ENCODE measurements around the gene PTMA. TPM values are rescaled to one million over a fixed set of nuclear protein-coding genes. Genes with fewer than 3 reads are reported as not detected.

Gene PTMA
- total and polyA plus RNA-seq, 9 of the 15 experiments (the other 6 are each of a cell fraction or from before 2014, with no cell fraction given), result 429 to 2,322 (median 1,578) TPM

DNA sequence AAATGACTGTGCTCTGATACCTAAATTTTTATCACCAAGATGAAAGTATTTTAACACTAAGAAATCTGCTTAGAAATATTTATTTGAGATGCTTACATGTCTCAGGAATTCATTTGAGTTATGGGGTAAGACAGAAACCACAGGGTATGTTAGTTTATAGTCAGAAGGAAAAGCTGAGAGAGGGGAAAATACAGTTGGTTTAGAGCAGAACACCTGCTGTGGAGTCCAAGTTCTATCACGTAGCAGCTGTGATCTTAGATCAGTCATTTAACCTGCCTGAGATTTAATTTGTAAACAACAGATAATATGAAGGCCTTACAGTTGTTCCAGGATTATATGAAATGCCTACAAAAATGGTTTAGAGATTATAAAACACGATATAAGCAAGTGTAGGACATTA lies 43.7 kb downstream of the PTMA start:
- H3K9ac ChIP-seq (ENCODE audit: insufficient read depth in 1 of 2, low read depth in 2 of 2, low read length in 2 of 2), result no peak overlapping the region
- H4K20me1 ChIP-seq (replicated peaks; ENCODE audit: control insufficient read depth, insufficient read depth, low read length), result no peaks in the 10 kb centered on the region; the same call in 1 of the 2 replicates
- no peaks in the 10 kb centered on the region for H3K4me1 ChIP-seq (replicated peaks in 1 of 2; ENCODE audit: control insufficient read depth in 2 of 2, insufficient read depth in 2 of 2, low read length in 2 of 2)
- H3K36me3 ChIP-seq (ENCODE audit: control insufficient read depth, insufficient read depth, low read length), result no peaks in the 10 kb centered on the region
- no peak overlapping the region for H3K4me3 ChIP-seq
- ATAC-seq (no peak), FAIRE-seq (no peak), DNase-seq (ENCODE audit: extremely low read depth in 1 of 4, low spot score in 3 of 4) (no peak)
- CTCF ChIA-PET (ENCODE audit: low intra/inter-chr PET ratio), result no interaction called here
- H2AFZ ChIP-seq (ENCODE audit: low read depth, low read length), result no peak overlapping the region
- no peaks in the 10 kb centered on the region for H3K9me3 ChIP-seq (replicated peaks; ENCODE audit: control insufficient read depth, insufficient read depth, low read depth, low read length)
- no peaks in the 10 kb centered on the region for H3K27me3 ChIP-seq (ENCODE audit: control insufficient read depth in 2 of 2, insufficient read depth in 2 of 2, low read length in 2 of 2)
- in situ Hi-C loops (cut with MboI) (no loop called here), intact Hi-C loops (cut with micrococcal nuclease) (no loop called here)
- TF ChIP-seq FOXA3 (CRISPR knock-in tag; conservative IDR thresholded peaks at IDR 0.05 in 1 of 2, IDR thresholded peaks at IDR 0.05 in 1 of 2) (no peak), ZNF3 (CRISPR knock-in tag; IDR thresholded peaks at IDR 0.05) (no peak), ZNF699 (CRISPR knock-in tag; IDR thresholded peaks at IDR 0.05; ENCODE audit: insufficient replicate concordance) (no peak), ZC3H4 (CRISPR knock-in tag; IDR thresholded peaks at IDR 0.05; ENCODE audit: borderline replicate concordance) (no peak), GTF2F1 (IDR thresholded peaks at IDR 0.05; ENCODE audit: low read depth, low read length) (no peak), ILF3 (IDR thresholded peaks at IDR 0.05; ENCODE audit: borderline replicate concordance) (no peak), POLR2A (conservative IDR thresholded peaks at IDR 0.05) (no peak)
- TF ChIP-seq, protein P1, sequence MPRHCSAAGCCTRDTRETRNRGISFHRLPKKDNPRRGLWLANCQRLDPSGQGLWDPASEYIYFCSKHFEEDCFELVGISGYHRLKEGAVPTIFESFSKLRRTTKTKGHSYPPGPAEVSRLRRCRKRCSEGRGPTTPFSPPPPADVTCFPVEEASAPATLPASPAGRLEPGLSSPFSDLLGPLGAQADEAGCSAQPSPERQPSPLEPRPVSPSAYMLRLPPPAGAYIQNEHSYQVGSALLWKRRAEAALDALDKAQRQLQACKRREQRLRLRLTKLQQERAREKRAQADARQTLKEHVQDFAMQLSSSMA (CRISPR knock-in tag; IDR thresholded peaks at IDR 0.05), result no peak
- TF ChIP-seq, protein P2, sequence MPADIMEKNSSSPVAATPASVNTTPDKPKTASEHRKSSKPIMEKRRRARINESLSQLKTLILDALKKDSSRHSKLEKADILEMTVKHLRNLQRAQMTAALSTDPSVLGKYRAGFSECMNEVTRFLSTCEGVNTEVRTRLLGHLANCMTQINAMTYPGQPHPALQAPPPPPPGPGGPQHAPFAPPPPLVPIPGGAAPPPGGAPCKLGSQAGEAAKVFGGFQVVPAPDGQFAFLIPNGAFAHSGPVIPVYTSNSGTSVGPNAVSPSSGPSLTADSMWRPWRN (IDR thresholded peaks at IDR 0.05; ENCODE audit: low read depth), result no peak
- H3K27ac ChIP-seq (ENCODE audit: extremely low read depth, low read depth, low read length), result no peak overlapping the region
- BruUV-seq (replicated peaks), result no TSS peak
- no peaks in the 10 kb centered on the region for H3K9me1 ChIP-seq (ENCODE audit: control insufficient read depth, insufficient read depth, low read length)
- no peaks in the 10 kb centered on the region for H3K79me2 ChIP-seq (ENCODE audit: control insufficient read depth, insufficient read depth, low read length)
- POLR2A ChIA-PET, result interaction anchor here (0.5 kb wide), 1 partner anchor 163 kb away, joined by 5 read pairs; no protein-coding TSS in a partner anchor
- WGBS (ENCODE audit: insufficient coverage, low coverage, missing lambda C conversion rate), result 8% methylated on average over 2 of the region's 2 CpGs
- H3K4me2 ChIP-seq (ENCODE audit: insufficient read depth, low read length), result no peak overlapping the region

Data from K562 (cell line).